ENCODE measurements around the gene OLR1.

GRCh38 chr12:10142976-10143589, 28.8 kb downstream of the OLR1 start:
- TF ChIP-seq CTCF (IDR thresholded peaks at IDR 0.05) (no peak), POLR2A (IDR thresholded peaks at IDR 0.05) (no peak)

All from esophagus squamous epithelium (tissue), 4 donors.